Measurements from ENCODE around the gene SPEN. TPM values are rescaled to one million over a fixed set of nuclear protein-coding genes. Genes with fewer than 3 reads are reported as not detected.
"Not testable (repeated sequence)": the region's sequence is repeated elsewhere in the genome, so short reads cannot be mapped to it uniquely, and the experiment has no call there.

Gene SPEN
- polyA plus RNA-seq, 1 donor from 2014 or later = 7.1 TPM

DNA sequence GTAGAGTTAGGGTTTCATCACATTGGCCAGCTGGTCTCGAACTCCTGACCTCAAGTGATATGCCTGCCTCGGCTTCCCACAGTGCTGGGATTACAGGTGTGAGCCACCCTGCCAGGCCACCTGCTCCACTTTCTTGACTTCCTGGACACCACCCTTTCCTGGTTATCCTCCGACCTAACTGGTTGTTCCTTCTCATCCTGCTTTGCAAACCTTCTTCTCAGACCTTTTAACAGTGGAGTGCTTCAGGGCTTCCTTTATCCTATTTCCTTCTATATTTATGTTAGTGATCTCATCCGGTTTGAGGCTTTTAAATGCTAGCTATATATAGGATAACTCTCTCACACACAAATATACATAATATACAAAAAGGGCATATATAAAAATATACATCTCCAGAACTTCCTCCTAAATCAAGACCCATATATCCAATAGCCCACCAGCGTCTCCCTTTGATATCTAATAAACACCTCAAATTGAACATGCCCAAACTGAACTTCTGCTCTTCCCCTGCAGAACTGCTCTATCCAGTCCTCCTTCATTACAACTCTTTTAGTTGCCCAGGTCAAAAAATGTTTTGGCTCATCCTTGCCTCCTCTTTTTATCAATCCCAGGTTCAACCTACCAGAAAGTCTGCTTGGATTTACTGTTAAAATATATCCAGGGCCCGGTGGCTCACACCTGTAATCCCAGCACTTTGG, 20.5 kb upstream of the SPEN start:
- H3K9me2 ChIP-seq (ENCODE audit: insufficient read depth, low read length) = no peaks in the 10 kb centered on the region
- no peak overlapping the region for H3K27ac ChIP-seq (ENCODE audit: low read length)
- H4K20me1 ChIP-seq (ENCODE audit: insufficient read depth) = no peaks in the 10 kb centered on the region
- H3K4me2 ChIP-seq (ENCODE audit: low read length) = no peak overlapping the region
- H3K27me3 ChIP-seq (ENCODE audit: insufficient read depth, low read depth, low read length) = no peaks in the 10 kb centered on the region
- H3K79me2 ChIP-seq (replicated peaks; ENCODE audit: insufficient read depth, low read length) = peaks cover under 1% of the 10 kb centered on the region
- no peak overlapping the region for H3K9ac ChIP-seq (ENCODE audit: low read length)
- TF ChIP-seq SMC3 (conservative IDR thresholded peaks at IDR 0.05; ENCODE audit: poor library complexity) = no peak
- TF ChIP-seq RAD21 (conservative IDR thresholded peaks at IDR 0.05) = no peak
- TF ChIP-seq, protein P1, sequence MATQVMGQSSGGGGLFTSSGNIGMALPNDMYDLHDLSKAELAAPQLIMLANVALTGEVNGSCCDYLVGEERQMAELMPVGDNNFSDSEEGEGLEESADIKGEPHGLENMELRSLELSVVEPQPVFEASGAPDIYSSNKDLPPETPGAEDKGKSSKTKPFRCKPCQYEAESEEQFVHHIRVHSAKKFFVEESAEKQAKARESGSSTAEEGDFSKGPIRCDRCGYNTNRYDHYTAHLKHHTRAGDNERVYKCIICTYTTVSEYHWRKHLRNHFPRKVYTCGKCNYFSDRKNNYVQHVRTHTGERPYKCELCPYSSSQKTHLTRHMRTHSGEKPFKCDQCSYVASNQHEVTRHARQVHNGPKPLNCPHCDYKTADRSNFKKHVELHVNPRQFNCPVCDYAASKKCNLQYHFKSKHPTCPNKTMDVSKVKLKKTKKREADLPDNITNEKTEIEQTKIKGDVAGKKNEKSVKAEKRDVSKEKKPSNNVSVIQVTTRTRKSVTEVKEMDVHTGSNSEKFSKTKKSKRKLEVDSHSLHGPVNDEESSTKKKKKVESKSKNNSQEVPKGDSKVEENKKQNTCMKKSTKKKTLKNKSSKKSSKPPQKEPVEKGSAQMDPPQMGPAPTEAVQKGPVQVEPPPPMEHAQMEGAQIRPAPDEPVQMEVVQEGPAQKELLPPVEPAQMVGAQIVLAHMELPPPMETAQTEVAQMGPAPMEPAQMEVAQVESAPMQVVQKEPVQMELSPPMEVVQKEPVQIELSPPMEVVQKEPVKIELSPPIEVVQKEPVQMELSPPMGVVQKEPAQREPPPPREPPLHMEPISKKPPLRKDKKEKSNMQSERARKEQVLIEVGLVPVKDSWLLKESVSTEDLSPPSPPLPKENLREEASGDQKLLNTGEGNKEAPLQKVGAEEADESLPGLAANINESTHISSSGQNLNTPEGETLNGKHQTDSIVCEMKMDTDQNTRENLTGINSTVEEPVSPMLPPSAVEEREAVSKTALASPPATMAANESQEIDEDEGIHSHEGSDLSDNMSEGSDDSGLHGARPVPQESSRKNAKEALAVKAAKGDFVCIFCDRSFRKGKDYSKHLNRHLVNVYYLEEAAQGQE (IDR thresholded peaks at IDR 0.05; ENCODE audit: borderline replicate concordance) = no peak
- TF ChIP-seq EP300 (conservative IDR thresholded peaks at IDR 0.05; ENCODE audit: poor library complexity, severe bottlenecking) = no peak
- no peak for TF ChIP-seq TAF1 (IDR thresholded peaks at IDR 0.05; ENCODE audit: low read depth)
- TF ChIP-seq, protein P2, sequence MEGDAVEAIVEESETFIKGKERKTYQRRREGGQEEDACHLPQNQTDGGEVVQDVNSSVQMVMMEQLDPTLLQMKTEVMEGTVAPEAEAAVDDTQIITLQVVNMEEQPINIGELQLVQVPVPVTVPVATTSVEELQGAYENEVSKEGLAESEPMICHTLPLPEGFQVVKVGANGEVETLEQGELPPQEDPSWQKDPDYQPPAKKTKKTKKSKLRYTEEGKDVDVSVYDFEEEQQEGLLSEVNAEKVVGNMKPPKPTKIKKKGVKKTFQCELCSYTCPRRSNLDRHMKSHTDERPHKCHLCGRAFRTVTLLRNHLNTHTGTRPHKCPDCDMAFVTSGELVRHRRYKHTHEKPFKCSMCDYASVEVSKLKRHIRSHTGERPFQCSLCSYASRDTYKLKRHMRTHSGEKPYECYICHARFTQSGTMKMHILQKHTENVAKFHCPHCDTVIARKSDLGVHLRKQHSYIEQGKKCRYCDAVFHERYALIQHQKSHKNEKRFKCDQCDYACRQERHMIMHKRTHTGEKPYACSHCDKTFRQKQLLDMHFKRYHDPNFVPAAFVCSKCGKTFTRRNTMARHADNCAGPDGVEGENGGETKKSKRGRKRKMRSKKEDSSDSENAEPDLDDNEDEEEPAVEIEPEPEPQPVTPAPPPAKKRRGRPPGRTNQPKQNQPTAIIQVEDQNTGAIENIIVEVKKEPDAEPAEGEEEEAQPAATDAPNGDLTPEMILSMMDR (IDR thresholded peaks at IDR 0.05; ENCODE audit: poor library complexity, severe bottlenecking) = no peak
- no peak for TF ChIP-seq EZH2 (IDR thresholded peaks at IDR 0.05; ENCODE audit: borderline replicate concordance, insufficient read depth, low read length, poor library complexity, severe bottlenecking)
- TF ChIP-seq MXI1 (conservative IDR thresholded peaks at IDR 0.05; ENCODE audit: poor library complexity, severe bottlenecking) = no peak
- TF ChIP-seq POLR2AphosphoS5 (IDR thresholded peaks at IDR 0.05) = no peak
- H3K4me3 ChIP-seq (ENCODE audit: low read length) = no peak overlapping the region
- no peaks in the 10 kb centered on the region for H3K9me3 ChIP-seq (ENCODE audit: low read length)
- H2AFZ ChIP-seq (ENCODE audit: low read depth, low read length) = no peak overlapping the region
- no peaks in the 10 kb centered on the region for H3K36me3 ChIP-seq (ENCODE audit: insufficient read depth, low read length)
- H3F3A ChIP-seq (ENCODE audit: insufficient read depth, low read length, poor library complexity, severe bottlenecking) = no peaks in the 10 kb centered on the region

DNA sequence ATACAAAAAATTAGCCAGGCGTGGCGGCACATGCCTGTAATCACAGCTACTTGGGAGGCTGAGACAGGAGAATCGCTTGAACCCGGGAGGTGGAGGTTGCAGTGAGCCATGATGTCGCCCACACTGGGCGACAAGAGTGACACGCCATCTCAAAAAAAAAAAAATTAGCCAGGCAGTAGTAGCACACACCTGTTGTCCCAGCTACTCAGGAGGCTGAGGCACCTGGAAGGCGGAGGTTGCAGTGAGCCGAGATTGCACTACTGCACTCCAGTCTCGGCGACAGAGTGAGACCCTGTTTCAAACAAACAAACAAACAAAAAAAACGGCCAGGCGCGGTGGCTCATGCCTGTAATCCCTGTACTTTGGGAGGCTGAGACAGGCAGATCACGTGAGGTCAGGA, 19.9 kb upstream of the SPEN start:
- H3F3A ChIP-seq (ENCODE audit: insufficient read depth, low read length, poor library complexity, severe bottlenecking); H2AFZ ChIP-seq (ENCODE audit: low read depth, low read length); H4K20me1 ChIP-seq (ENCODE audit: insufficient read depth); H3K4me3 ChIP-seq (ENCODE audit: low read length); H3K4me2 ChIP-seq (ENCODE audit: low read length); H3K9ac ChIP-seq (ENCODE audit: low read length); H3K79me2 ChIP-seq (replicated peaks; ENCODE audit: insufficient read depth, low read length); H3K27me3 ChIP-seq (ENCODE audit: insufficient read depth, low read depth, low read length); H3K9me2 ChIP-seq (ENCODE audit: insufficient read depth, low read length); H3K27ac ChIP-seq (ENCODE audit: low read length); H3K36me3 ChIP-seq (ENCODE audit: insufficient read depth, low read length); H3K9me3 ChIP-seq (ENCODE audit: low read length): not testable (repeated sequence)

DNA sequence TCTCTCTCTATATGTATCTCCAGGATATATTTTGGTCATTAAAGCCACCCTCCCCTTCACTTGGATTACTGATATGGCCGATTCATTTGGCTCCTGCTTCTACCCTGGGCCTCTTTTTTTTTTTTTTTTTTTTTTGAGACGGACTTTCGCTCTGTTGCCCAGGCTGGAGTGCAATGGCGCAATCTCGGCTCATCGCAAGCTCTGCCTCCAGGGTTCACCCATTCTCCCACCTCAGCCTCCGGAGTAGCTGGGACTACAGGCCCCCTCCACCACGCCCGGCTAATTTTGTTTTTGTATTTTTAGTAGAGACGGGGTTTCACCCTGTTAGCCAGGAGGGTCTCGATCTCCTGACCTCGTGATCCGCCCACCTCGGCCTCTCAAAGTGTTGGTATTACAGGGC, 18.6 kb upstream of the SPEN start:
- not testable (repeated sequence) for H3K9me2 ChIP-seq (ENCODE audit: insufficient read depth, low read length); H3K4me2 ChIP-seq (ENCODE audit: low read length); H3K27me3 ChIP-seq (ENCODE audit: insufficient read depth, low read depth, low read length); H3K4me3 ChIP-seq (ENCODE audit: low read length); H3K27ac ChIP-seq (ENCODE audit: low read length); H3K36me3 ChIP-seq (ENCODE audit: insufficient read depth, low read length); H3K9ac ChIP-seq (ENCODE audit: low read length); H3K9me3 ChIP-seq (ENCODE audit: low read length); H3F3A ChIP-seq (ENCODE audit: insufficient read depth, low read length, poor library complexity, severe bottlenecking); H2AFZ ChIP-seq (ENCODE audit: low read depth, low read length); H4K20me1 ChIP-seq (ENCODE audit: insufficient read depth)
- H3K79me2 ChIP-seq (replicated peaks; ENCODE audit: insufficient read depth, low read length) = peaks cover 20% of the 10 kb centered on the region

Measured in neural cell (in vitro differentiated cells).